GM19023 (cell line): ENCODE results near the gene CTRB2.
"Not testable (repeated sequence)": the region's sequence is repeated elsewhere in the genome, so short reads cannot be mapped to it uniquely, and the experiment has no call there.

Experiments used
- ATAC-seq: cut with Tn5 transposase; IDR thresholded peaks from one replicate; pipeline ENCODE4 v1.9.1; 2021; ENCODE audit warnings: mild to moderate bottlenecking, moderate library complexity; ENCODE audit not compliant: unreplicated experiment

CTRB2 gene

DNA sequence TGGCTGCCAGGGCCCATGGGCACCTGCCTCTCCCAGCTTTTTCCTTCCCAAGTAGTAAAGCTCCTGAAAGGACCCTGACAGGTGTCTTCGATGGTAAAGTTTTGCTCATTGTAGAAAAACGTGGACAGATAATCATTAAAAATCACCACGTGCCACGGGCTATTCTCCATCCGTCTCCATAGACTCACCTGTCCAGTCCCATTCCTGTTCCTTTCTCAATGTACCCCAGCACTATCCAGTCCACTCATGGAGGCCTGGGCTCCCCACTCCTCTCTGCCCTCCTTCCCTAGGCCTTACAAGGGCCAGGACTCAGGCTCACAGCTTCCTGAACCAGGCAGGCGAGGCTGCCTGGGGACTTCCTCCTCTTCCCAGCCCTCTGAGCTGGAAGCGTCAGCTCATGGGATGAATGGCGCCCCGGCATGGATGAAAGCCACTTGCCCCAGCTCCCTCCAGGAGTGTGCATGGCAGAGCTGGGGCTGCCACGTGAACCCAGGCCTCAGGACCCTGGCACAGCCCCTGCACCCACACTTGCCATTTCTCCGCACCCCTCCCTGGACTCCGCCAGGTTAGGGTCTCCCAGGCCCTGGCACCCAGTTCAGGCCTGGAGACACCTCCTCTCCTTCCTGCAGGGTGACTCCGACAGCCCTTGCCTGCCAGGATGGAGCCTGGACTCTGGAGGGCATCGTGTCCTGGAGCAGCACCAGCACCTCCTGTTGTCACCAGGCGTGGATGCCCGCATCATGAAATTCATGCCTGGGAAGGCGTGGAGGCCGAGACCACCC, 20.6 kb upstream of the CTRB2 start:
- no peak for ATAC-seq

DNA sequence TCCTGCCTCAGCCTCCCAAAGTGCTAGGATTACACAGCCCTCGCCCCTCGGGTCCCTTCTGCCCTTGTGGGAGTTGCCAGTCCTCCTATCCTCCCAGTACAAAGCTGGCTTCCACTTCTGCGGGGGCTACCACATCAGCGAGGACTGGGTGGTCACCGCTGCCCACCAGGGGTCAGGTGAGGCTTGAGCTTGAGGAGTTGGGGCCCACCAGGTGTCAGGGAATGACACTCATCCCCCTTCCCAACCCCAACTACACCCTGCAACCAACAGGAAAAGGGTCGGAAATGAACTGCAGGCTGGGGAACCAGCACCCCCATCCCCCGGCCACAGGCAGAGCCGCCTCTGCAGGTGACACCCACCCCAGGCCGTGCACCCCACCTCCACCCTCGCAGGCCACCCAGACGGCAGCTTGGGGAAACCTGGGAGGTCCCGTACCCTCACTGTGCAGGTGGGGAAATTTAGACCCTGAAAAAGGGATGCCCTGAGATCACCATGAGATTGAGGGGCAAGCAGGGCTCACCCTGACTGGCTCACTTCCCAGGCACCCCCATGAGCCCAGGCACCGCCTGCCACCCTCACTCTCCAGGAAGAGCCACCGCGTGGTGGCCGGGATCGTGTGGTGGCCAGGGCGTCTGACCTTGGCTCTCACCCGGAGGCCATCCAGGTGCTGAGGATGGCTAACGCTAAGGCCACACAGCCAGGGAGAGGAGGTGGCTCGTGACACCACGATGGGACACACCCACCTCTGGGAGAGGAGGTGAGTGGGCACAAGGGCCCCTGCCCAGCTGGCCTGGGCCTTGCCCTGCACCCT, 19.8 kb upstream of the CTRB2 start:
- no peak for ATAC-seq

DNA sequence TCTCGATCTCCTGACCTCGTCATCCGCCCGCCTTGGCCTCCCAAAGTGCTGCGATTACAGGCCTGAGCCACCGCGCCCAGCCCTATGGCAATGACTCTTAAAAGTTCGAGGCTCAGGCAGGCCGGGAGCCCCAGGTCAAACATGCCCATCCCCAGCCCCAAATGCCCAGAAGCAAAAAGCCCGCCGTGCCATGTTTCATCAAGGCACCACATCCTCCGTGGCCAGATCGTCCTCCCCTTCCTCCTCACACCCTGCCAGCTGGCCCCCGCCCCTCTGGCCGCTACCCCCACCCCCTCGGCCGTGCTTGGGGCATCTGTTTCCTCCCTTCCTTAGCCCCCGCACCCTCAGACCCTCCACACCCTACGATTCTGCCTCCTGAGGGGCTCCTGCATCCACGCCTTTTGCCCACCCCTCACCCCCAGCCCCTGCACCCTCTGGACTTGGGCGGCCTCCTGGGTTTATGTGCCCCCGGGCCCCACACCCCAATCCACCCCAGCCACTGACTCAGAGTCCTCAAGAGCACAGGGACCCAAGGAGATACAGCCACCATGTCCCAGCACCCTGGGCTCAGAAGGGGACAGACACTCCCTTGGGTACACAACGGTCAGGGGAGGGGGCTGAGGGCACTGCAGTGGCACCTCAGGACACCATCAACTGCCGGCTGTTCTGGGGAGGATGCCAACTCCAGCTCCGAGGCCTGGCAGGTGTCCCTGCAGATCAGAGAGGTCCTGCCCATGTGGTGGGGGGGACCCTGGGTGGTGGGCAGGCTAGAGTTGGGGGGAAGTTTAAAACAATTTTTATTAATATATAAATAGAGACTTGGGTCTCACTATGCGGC, 18.9 kb upstream of the CTRB2 start:
- ATAC-seq = no peak

DNA sequence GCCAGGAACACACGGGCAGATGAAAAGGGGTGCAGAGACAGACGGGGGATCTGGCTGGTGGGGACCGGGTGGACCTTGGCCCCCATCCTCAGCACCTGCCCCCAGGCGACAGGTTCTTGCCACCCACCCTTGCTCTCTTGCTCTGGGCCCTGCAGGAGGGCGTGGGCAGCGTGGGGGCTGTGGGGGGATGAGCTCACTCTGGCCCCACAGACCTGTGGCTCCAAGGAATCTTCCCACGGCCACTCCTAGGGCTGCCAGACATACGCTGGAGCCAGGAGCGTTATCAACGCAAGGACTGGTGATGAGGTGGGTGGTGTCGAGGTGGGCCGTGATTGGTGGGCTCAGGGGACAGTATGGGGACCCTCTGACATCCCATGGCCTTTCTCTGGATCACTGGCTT, 18.1 kb upstream of the CTRB2 start:
- ATAC-seq = no peak

DNA sequence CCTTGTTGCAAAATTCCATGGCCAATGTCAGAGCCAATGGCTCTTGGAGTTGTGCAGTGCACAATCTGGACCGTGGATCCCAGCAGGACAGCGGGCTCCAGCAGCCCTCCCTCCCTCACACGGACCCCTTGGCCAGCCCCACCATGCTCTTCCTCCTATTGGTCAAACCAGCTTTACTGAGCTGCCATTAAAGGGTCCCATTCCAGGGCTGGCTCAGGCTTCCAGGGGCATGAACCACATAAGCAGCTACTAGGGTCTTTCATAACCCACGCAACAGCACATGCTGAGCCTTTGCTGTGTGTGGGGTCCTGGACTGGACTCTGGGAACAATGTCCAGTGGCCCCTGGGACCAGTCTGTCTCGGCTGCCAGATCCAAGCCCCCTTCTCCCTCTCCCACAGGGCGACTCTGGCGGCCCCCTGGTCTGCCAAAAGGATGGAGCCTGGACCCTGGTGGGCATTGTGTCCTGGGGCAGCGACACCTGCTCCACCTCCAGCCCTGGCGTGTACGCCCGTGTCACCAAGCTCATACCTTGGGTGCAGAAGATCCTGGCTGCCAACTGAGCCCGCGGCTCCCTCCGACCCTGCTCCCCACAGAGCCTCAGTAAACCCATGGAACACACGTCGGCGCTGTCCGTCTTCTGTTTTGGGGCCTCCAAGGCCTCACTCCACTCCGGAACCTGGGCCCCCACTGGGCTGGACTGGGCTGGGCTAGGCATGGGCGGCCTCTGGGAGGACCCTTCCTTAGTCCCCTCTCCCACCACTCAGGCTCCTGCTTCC, 17.5 kb upstream of the CTRB2 start:
- no peak for ATAC-seq

DNA sequence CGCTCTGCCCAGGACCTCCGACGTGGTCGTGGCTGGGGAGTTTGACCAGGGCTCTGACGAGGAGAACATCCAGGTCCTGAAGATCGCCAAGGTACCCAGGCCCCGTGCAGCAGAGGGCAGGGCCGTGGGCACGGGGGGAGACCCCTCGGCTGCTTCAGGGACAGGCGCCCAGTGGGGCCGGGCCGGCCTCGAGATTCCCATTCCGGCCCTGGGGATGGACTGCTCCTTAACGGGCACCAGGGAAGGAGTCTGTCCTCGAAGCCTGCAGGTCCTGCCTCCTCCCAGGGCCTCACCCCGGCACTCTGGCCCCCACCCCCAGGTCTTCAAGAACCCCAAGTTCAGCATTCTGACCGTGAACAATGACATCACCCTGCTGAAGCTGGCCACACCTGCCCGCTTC, 16.2 kb upstream of the CTRB2 start:
- ATAC-seq = not testable (repeated sequence)

DNA sequence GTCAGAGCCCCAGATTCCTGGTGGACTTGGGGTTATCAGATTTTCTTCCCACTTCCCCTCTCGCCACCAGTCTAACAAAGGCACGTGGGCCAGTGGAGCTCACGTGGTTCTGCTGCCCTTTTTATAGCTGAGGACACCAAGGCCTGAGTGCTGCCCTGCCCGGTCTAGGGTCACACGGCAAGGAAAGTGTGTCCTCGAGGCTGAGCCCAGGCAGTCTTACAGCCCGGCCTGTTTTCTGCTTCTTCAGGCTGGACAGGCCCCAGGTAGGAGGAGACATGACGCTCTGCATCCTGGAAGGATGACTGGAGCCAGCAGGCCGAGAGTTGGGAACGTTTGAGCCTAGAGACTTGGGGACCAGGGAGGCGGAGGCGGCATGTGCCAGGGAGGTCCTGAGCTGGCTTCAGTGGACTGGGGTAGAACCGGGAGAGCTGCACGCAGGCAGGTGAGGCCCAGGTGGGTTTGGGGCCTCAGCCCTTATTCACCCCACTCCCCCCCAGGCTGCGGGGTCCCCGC, 15.4 kb upstream of the CTRB2 start:
- ATAC-seq = no peak

DNA sequence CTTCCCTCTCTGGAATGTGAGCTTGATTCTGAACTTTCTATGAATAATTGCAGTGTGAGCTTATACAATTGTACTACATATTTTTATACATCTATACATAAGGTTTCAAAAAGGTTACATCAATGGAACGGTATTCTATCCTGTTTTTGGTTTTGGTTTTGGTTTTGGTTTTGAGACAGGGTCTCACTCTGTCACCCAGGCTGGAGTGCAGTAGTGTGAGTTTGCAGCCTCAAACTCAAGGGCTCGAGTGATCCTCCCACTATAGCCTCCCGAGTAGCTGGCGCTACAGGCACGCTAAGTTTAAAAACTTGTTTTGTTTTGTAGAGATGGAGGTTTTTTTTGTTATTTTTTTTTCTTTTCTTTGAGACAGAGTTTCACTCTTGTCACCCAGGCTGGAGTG, 12.9 kb upstream of the CTRB2 start:
- peak; percentile 59 for ATAC-seq

DNA sequence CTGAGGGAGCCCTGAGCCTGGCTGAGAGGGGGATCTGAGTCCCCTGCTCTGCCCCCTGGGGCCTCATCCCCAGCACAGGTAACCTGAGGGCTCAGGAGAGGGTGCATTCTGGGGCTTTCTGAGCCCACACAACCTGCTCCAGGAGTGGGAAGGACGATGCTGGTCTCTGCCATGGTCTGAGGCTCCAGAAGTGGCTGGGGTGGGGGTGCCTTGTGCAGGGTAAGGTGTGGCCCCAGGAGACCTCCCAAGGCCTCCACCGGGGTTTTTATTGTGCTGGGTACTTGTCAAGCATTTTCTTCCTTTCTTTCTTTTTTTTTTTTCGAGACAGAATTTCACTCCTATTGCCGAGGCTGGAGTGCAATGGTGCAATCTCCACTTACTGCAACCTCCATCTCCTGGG, 12.1 kb upstream of the CTRB2 start:
- no peak for ATAC-seq

DNA sequence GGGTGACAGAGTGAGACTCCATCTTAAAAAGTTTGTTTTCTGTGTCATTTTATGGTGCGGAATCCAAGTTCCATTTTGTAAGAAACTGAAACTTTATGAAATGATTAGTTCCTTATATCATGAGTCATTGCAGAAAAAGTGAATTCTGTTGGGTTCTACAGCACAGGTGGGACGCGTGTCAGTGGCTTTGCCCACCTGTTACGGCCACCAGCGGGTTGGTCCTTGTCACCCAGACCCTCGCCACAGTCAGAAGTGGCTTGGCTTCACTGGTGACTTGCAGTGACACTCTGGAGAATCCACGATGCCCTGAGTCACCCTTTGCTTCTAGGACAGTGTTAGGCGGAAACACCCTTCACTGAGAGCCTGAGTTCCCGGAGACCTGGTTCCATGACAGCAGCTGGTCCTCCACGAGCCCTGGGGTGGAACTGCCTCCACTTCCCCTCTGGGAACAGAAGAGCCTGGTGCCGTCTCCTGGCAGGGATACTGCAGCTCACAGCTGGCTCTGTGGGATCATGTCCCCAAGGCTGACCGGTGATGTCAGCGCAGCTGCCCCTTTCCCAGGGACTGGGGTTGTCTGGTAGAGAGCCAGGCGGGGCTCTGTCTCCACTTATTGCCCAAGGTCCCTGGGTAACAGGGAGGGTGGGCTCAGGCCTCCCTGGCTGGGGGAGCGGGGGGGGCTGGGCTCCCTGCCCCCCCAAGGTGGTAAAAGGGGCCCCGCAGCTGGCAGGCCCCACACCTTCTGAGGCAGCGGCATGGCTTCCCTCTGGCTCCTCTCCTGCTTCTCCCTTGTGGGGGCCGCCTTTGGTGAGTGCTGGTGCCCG, 11.5 kb upstream of the CTRB2 start, which contains the start of gene CTRB1:
TSS of gene CTRB1 (plus strand) at position 733 of the 821 bp plus-strand sequence. CDS start at position 753, 20 bp downstream.
- ATAC-seq = no peak

DNA sequence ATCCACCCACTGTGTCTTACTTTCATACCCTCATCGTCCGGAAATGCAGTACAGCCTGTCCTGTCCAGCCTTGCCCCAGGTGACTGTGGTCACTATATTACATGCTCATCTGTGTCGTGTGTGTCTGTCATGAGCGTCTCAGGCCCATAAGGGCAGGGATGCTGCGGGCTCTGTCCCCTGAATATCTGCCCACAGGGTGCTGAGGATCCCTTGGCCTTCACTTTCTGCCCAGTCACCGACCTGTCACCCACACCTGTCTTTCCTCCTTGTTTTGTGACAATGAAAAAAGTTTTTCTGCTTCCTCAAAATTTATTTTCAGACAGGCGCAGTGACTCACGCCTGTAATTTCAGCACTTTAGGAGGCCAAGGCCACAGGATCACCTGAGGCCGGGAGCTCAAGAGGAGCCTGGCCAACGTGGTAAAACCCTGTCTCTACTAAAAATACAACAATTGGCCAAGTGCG, 10.5 kb upstream of the CTRB2 start:
- ATAC-seq = no peak

DNA sequence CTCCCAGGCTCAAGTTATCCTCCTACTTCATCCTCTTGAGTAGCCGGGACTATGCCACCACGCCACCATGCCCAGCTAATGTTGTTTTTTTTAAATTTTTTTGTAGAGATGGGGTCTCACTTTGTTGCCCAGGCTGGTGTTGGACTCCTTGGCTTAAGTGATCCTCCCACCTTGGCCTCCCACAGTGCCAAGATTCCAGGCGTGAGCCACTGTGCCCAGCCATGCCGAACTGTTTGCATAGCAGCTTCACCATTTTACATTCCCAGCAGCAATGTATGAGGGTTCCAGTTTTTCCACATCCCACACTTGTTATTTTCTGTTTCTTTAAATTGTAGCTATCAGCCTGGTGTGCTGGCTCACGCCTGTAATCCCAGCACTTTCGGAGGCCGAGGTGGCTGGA, 9.6 kb upstream of the CTRB2 start:
- no peak for ATAC-seq

DNA sequence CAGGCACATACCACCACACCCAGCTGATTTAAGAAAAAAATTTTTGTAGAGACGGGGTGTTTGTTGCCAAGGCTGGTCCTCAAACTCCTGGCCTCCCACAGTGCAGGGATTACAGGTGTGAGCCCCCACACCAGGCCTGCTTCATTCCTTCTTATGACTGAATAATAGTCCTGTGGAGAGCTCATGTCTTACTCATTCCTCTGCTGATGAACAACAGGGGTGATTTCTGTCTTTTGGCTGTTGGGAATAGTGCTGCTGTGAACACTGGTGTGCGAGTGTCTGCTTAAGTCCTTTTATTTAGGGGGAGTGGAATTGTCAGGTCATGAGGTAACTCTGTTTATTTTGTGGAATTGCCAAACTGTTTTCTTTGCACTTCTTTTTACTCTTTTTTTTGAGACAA, 9.2 kb upstream of the CTRB2 start:
- ATAC-seq = no peak

DNA sequence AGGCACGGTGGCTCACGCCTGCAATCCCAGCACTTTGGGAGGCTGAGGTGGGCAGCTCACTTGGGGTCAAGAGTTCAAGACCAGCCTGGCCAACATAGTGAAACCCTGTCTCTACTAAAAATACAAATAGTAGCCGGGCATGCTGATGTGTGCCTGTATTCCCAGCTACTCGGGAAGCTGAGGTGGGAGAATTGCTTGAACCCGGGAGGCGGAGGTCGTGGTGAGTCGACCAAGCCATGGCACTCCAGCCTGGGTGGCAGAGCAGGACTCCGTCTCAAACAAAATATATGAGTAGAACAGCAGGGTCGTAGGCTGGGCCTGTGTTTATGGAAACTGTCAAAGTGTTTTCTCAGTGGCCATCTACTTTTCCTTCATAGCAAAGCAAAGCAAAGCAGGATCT, 4.3 kb upstream of the CTRB2 start:
- not testable (repeated sequence) for ATAC-seq

DNA sequence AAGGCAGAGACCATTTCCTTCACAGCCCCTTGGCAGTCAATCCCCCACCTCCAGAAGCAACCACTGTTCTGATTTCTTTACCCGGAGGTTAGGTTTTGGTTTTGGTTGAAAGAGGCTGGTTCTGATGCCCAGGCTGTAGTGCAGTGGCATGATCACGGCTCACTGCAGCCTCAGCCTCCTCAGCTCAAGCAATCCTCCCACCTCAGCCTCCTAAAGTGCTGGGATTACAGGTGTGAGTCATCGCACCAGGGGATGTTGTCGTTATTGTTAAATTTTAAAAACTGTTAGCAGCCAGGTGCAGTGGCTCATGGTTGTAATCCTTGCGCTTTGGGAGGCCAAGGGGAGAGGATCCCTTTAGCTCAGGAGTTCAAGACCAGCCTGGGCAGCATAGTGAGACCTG, 3.0 kb upstream of the CTRB2 start:
- no peak for ATAC-seq

DNA sequence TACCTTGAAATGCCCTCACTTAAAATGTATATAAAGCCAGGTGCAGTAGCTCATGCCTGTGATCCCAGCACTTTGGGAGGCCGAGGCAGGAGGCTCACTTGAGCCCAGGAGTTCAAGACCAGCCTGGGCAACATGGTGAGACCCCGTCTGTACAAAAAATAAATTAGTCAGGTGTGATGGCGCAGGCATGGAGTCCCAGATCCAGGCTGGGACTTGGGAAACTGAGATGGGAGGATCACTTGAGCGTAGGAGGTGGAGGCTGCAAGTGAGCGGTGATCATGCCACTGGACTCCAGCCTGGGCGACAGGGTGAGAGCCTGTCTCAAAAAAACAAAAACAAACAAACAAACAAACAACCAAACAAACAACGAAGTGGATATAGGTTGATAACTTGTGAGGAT, 2.6 kb upstream of the CTRB2 start:
- ATAC-seq = not testable (repeated sequence)

DNA sequence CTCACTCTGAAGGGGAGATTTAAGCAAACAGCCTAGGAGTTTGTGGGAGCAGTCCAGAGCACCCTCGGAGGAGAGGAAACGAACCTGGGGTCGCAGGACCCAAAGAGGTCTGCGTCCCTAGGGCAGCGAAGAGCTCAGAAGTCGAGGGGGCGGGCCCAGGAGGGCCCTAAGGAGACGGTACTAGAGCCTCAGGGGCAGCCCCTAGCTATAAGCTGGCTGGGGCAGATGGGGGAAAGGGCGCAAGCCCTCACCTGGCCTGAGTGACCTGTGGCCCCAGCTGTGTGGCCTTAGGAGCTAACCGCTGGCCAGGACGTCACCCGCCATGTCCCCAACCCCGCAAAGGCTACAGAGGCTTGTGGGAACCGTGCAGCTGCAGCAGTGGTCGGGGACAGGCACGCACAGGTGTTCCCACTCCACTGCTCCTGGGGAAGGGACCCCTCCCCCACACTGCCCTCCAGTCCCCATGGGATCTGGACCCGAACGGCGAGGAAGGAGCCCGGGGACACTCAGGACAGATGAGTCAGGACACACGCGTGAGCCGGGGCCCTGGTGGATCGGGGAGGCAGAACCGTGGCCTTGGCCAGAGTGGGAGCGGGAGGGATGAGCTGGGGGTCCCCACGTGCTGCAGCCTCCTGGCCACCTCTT, 2.0 kb upstream of the CTRB2 start:
- no peak for ATAC-seq

DNA sequence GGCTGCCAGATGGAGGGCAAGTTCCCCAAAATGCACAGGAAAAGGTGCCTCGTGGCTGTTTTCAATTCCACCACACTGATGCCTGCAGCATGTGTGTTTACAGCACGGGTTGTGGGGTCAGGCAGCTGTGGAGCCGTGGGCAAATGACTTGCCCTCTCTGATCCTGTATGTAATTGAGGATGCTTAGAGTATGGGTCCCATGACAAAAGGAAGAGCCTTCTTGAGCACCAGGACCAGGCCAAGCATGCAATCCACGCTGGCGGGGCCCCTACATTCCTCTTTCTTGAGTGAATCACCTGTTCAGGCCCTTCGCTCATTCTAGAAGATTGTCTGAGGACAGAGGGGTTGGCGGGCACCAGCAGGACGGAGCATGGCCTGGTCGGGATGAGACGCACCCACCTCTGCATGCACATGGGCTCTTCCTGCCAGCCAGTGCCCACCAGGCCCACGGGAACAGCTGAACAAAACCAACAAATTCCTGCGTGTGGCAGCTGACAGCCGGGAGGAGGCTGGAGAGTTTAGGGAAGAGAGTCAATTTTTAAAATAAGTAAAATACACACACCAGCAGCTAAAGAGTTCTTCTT, 1.4 kb upstream of the CTRB2 start:
- ATAC-seq = no peak

DNA sequence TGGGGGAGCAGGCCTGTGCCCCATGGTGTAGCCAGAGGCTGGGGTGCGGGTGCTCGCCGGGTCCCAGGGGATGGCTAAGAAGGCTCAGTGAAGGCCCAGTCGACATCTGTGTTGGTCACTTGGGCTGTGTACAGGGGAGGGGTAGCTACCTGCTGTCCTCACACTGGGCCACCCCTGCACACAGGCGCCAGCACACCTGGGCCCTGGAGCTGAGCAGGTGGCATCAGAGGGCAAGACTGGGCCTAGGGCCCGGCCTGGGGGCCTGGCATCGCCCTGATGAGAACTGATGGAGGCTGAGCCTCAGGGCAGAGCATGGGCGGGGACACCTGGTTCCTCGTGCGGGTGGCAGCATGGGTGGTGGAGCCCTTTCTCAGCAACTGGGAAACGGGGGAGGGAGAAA, 870 bp upstream of the CTRB2 start:
- ATAC-seq = no peak
